ENCODE data around the gene KRT34. TPM values are rescaled to one million over a fixed set of nuclear protein-coding genes. Genes with fewer than 3 reads are reported as not detected.
"Not testable (repeated sequence)": the region's sequence is repeated elsewhere in the genome, so short reads cannot be mapped to it uniquely, and the experiment has no call there.

The KRT34 gene
- polyA plus RNA-seq, 4 donors = not detected

GRCh38 chr17:41406205-41406604 is 24.1 kb upstream of the KRT34 start:
- no peak for DNase-seq (ENCODE audit: low read depth in 4 of 4, low spot score in 3 of 4)

DNA sequence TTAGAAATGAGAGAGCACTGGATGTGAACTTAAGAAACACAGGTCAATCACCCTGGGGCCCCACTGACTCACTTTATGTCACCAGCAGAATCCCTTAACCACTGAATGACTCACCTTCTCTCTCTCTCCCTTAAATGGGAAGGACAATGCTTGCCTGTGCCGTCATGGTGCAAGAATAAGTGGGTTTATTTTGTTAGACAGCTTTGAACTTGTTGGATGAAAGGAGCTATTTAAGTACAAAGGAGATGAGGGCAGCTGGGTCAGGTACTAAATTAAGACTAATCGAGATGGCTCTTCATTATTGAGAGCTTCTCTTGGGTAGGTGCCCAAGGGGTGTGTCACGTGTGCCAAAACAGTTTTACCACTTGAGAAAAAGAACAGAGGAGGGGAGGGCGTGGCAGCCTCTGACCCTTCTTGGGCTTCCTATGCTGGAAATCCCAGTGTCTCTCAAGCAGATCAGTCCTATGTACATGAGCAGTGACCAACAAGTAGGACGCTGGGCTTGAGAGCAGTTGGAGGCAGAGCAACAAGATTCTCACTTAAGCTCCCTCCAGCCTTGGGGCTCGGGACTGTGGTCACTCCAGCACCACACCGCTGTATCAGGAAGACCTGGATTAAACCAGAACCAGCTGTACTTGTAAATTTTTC is 22.0 kb upstream of the KRT34 start:
- DNase-seq (ENCODE audit: low read depth in 4 of 4, low spot score in 3 of 4) = no peak

DNA sequence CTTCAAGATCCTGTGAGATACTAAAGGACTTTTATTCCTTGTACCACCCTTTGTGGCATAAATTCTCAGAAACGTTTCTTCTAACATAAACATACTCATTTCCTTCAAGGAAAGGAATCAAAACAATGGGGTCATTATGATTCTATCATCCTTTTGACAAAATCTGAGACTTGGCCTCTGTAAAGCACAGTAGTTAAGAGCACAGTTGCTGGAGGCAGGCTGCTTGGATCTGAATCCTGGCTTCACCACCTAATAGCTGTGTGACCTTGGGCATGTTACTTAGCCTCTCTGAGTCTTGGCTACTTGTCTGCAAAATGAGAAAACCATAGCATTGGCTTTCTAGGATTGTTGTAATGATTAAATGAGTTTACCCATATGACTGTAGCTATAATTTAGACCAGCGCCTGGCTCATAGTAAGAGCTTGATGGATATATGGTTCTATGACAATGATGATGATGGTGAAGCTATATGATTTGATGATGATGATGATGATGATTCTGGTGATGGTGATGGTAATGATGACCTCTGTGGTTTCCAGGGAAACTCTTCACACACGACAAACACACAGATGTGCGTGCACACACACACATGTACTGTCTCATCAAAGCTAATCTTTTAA is 21.4 kb upstream of the KRT34 start:
- no peak for DNase-seq (ENCODE audit: low read depth in 4 of 4, low spot score in 3 of 4)

- DNase-seq (ENCODE audit: low read depth in 4 of 4, low spot score in 3 of 4) = no peak
Measured at GRCh38 chr17:41402161-41402560, 20.1 kb upstream of the KRT34 start.

- DNase-seq (ENCODE audit: low read depth in 4 of 4, low spot score in 3 of 4) = no peak
Measured at GRCh38 chr17:41396996-41397660, 15.0 kb upstream of the KRT34 start, which contains the start of gene KRT31. KRT31 (minus strand) TSS chr17:41397608; CDS start chr17:41397539, 69 bp downstream.

- DNase-seq (ENCODE audit: low read depth in 4 of 4, low spot score in 3 of 4) = no peak
Measured at GRCh38 chr17:41396340-41396739, 14.2 kb upstream of the KRT34 start.

DNA sequence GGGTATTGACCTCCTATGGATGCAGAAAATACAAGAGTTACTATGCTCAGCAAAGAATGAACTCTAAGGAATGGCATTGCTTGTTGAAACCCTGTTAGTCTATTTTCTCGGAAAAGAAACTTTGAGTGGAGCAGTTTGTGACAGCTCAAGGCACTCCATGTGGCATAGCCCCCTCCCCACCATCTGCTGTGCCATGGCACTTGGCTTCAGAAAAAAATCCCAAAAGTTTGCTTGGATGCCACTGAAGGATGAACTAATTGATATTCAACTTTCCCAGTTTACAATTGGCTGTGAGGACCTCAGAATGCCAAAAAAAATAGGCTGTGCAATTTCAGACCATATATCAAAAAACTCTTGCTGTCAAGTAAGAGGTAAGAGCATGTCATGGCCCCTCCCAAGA is 13.5 kb upstream of the KRT34 start:
- DNase-seq (ENCODE audit: low read depth in 4 of 4, low spot score in 3 of 4) = no peak

DNA sequence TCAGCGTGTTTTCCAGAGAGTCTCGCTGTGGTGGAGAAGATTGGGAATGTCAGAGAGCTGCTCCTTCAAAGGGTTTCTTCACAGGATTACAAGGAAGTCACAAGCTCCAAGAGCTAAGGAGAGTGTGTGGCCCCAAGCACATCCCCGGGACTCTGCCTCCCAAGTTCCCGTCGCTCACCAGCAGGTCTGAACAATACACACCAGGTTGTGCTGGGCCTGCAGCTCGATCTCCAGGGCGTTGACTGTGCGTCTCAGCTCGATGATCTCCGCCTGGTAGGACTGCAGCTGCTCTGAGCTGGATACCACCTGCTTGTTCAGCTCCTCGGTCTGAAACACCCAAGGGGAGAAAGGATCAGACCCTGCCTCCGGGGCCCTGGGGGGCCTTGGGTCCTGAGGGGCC is 12.9 kb upstream of the KRT34 start:
- not testable (repeated sequence) for DNase-seq (ENCODE audit: low read depth in 4 of 4, low spot score in 3 of 4)

DNA sequence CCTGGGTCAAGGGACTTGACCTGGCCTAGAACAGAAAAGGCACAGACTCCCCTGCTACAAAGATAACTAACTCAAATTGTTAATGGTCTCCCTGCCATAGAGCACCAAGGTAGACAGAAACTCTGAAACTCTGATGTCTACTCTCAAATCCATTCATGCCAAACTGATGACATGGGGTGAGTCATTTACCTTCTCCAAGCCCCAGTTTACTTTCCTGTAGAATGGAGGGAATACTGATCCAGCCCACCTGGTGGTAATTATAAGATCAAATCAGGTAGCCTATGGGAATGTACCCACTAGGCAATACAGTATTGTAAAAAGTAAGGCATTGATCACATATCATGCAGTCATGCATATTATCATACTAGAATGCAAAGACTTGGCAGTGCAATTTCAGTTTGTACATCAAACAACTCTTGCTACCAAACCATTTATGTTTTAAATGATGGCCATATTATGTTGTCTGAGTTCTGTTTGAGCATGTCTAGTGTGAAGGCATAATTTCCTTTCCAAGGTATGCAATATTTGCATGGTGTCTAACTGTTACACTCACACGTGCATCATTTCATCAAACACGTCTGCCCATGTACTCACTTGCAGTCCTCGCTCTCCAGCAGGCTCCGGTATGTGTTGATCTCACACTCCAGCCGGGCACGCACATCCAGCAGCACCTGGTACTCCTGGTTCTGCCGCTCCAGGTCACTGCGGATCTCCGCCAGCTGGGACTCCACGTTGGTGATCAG is 12.3 kb upstream of the KRT34 start:
- no peak for DNase-seq (ENCODE audit: low read depth in 4 of 4, low spot score in 3 of 4)

- DNase-seq (ENCODE audit: low read depth in 4 of 4, low spot score in 3 of 4) = no peak
Measured at GRCh38 chr17:41393826-41394225, 11.7 kb upstream of the KRT34 start.

DNA sequence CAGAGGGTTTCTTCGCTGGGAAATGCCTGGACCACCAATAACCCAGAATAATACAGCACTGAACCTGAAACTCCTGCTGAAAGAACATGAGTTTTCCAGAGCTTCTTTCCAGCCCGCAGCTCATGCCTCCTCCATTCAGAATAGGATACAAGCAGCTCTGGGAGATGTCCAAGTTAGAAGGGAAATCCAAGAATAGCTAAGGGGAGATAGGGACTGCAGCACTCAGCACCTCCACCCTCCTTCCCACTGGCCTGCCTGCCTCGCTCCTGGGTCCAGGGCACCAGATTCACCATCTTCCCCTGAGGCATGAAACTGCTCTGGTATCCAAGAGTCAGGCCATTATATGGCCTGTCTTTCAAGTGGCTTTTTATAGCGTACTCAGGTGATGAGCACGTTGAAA is 11.2 kb upstream of the KRT34 start:
- DNase-seq (ENCODE audit: low read depth in 4 of 4, low spot score in 3 of 4) = no peak

DNA sequence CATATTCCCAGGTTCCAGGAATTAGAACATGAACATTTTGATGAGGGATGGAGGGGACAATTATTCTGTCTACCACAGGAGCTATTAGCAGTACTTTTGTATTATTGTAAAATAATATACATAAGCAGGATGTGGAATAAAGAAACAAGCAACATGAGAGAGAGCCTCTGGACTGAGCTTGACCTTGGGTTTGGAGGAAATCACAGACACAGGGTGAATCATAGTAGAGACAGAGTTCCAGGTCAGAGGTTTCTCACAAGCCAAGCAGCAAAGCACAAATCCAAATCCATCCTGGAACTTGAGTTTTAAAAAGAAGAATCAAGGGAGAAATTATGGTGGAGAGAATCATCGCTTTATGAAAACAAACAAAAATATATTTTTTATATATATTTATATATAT is 10.2 kb upstream of the KRT34 start:
- no peak for DNase-seq (ENCODE audit: low read depth in 4 of 4, low spot score in 3 of 4)

- DNase-seq (ENCODE audit: low read depth in 4 of 4, low spot score in 3 of 4) = no peak
Measured at GRCh38 chr17:41391535-41391934, 9.4 kb upstream of the KRT34 start.

DNA sequence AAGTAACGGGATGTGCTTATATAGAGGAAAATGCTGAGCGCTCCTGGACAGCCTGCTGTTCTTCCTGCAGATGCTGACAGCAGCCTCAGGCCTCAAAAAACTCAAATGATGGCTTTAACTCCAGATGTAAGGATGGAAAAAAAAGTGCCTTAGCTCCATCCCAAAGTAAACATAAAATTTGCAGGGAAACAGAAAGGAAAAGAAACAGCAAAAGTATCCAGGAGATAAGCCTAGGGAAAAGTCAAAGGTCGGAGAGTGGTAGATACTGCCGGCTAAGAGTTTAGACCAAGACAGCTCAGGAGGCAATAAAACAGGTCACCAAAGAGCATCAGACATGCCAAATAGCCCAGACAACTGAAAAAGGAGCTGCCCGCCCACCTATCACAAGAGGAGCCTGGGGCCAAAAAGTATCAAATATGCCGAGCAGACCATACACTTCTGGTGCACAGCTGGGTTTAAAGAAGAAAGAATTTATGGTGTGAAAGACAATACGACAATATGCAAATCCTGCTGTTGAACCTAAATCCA is 8.4 kb upstream of the KRT34 start:
- DNase-seq (ENCODE audit: low read depth in 4 of 4, low spot score in 3 of 4) = no peak

DNA sequence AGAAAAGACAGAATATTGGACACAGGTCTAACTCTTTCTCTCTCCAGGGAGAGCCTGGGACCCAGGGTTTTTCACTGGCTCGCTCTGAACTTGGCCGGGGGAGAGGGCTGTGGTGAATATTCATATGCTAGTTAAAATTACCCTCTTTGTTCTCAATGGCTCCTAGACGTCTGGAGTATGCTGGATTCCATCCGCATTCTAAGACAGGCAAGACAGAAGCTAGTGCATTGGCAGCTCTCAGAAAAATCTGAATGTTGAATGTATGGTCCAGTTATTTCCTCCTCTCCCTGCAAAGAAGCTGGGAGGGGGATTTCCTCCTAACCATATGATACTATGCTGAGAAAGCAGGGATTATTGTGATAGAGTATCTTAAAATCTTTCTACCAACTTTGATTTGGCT is 5.6 kb upstream of the KRT34 start:
- DNase-seq (ENCODE audit: low read depth in 4 of 4, low spot score in 3 of 4) = no peak

DNA sequence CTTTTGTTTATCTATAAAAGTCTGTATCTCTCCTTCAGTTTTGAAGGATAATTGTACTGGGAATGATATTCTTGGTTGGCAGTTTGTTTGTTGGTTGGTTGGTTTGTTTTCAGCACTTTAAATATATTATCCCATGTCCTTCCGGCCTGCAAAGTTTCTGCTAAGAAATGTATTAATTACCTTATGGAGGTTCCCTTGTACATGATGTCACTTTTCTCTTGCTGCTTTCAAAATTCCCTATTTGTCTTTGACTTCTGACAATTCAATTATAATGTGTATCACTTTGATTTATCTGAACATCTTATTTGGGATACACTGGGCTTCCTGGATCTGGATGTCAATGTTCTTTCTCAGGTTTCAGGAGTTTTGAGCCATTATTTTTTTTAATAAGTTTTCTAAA is 4.1 kb upstream of the KRT34 start:
- DNase-seq (ENCODE audit: low read depth in 4 of 4, low spot score in 3 of 4) = no peak

GRCh38 chr17:41383690-41384089 is 1.6 kb upstream of the KRT34 start:
- DNase-seq (ENCODE audit: low read depth in 4 of 4, low spot score in 3 of 4) = no peak

GRCh38 chr17:41382394-41382793 is 288 bp upstream of the KRT34 start:
- no peak for DNase-seq (ENCODE audit: low read depth in 4 of 4, low spot score in 3 of 4)

DNA sequence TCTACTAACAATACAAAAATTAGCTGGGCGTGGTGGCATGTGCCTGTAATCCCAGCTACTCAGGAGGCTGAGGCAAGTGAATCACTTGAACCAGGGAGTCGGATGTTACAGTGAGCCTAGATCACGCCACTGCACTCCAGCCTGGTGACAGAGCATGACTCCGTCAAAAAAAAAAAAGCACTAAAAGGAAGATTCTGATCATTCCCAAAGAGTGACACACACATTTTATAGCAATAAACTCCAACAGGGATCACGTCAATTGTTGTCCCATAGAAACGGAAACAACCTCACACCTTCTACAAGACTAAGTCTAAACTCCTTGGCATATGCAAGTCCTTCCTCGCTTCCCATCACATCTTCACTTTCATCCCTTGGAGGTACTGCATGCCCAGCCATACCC is 2.0 kb downstream of the KRT34 start:
- DNase-seq (ENCODE audit: low read depth in 4 of 4, low spot score in 3 of 4) = not testable (repeated sequence)

DNA sequence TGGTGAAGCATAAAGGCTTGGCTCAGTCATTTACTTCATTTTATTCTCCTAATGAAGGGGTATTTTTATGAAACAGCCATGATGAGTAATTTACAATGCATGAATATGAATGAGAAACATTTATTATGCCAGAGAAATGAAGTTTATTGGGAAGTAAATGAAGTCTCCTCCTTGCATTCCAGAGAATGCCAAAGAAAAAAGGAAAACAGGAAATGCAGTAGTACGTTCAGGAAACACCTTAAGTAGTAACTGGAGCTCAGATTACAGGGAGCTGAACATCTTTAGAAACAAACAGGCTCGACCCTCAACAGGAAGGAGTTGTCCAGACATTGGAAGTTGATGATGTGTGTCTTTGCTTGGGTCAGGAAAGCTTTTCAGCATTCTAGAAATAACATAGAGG is 4.6 kb downstream of the KRT34 start:
- DNase-seq (ENCODE audit: low read depth in 4 of 4, low spot score in 3 of 4) = no peak

DNA sequence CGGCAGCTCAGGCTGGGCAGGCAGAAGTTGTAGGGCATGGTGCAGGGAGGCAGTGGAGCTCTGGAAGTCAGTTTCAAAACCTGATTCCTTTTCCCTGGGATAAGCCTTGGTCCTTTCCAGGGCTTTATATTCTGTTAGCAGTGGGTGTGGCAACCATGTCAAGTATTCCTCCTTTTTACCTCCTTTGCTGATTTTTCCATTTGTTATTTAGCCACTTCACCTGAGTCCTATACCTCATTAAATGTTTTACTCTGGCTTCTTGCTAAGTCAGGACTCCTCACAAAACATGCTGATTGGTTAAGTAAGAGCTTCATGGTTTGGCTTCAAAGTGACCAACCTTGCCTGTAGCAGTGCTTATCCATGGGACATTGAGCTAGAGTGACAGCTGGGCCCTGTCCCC is 12.4 kb downstream of the KRT34 start, which contains the start of gene KRT33B:
TSS of gene KRT33B (minus strand) at position 101 of the 400 bp plus-strand sequence. CDS start at position 38, 63 bp downstream.
- DNase-seq (ENCODE audit: low read depth in 4 of 4, low spot score in 3 of 4) = no peak

Data from left renal pelvis (tissue), 4 donors.